HG02840 (cell line): Measurements from ENCODE around the gene SRSF2.
"Not testable (repeated sequence)": the region's sequence is repeated elsewhere in the genome, so short reads cannot be mapped to it uniquely, and the experiment has no call there.

Experiments used
- ATAC-seq: cut with Tn5 transposase; IDR thresholded peaks from one replicate; pipeline ENCODE4 v1.9.1; 2021; ENCODE audit warnings: mild to moderate bottlenecking, moderate library complexity, moderate number of reproducible peaks; ENCODE audit not compliant: unreplicated experiment, low FRiP score

SRSF2 gene

DNA sequence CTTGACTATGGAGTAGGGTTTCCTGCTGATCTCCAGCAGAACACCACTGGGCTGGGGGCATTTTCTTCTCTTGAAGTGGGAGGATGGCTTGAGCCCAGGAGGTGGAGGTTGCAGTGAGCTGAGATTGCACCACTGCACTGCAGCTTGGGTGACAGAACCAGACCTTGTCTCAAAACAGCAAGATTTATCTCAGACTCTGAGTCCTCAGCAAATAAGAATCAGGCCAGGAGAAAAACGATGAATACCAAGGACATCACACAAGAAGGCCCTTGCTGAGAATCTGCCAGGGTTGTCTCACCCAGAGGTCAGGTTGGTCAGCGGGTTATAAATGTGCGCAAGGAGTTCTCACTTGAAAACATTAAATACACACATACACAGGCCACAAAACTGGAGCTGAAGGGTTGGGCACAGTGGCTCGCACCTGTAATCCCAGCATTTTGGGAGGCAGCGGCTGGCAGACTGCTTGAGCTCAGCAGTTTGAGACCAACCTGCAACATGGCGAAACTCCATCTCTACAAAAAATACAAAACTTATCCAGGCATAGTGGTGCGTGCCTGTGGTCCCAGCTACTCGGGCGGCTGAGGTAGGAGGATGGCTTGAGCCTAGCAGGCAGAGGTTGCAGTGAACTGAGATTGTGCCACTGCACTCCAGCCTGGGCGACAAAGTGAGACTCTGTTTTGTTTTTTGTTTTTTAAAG lies 34.0 kb downstream of the SRSF2 start:
- ATAC-seq = no peak

DNA sequence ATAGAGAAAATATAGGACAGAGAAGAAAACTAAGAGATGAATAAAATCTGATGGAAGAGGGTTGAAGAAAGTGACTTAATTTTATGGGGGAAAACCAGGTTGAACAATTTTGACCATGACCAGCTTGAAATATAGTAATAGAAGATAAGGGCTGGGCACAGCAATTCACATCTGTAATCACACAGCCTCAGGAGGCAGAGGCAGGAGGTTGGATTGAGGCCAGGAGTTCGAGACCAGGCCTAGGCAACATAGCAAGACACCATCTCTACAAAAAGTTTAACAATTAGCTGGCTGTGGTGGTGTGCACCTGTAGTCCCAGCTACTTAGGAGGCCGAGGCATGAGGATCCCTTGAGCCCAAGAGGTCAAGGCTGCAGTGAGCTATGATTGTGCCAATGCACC lies 35.1 kb downstream of the SRSF2 start:
- ATAC-seq = no peak

DNA sequence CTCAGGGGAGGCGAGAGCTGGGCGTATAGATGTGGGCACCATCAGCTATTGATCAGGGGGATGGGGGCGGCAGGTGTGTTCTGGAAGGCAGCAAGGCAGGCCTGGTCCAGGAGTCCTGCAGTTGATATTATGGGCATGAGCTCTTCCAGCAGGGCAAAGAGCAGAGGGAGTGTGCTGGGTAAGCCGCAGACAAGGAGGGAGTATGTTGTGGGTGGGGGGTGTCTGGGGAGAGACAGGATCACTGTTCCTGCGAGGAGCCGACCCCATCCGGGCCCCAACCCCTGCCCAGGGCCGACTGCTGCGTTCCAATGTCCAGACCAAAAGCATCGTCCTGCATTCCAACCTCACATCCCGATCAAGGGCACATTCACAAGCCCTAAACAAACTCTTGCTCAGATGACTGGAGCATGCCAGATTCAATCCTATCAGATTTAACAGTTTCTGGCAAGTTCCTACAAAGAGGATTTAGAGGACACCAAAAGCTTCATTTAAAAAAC lies 35.6 kb downstream of the SRSF2 start:
- no peak for ATAC-seq

DNA sequence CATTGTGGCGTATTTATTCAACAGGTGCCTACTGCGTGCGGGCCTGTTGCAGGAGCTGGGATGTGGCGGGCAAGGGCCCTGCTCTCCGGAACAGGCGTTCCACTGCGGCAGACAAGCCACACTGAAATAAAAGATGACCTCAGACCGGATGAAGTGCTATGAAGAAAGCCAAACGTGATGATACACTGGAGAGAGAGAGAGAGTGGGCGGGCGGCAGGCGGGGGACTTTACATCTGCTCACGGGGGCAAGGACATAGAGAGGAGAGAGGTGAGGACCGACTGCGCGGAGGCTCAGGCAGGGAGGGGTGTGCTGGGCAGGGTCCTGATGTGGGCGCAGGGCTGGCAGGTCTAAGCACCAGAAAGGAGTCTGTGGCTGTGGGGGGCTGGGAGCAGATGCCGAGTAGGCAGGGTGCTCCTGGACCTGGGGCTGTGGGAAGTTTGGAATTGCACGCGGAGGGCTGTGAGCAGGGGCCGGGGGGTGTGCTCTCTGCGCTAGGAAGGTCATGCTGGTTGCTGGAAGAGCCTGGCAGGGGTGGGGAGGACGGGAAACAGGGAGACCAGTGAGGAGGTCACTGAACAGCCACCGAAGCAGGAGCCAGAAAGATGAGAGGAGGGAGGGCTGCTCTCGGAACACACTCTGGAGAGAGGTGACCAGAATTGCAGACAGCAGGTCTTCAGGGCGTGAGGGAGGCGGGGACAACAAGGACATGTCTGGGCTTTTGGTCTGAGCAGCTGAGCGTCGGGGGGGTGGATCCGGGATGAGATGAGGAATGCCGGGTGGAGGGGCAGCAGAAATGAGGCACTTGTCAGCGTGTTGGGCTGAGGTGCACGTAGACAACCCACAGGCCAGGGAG lies 36.3 kb downstream of the SRSF2 start:
- ATAC-seq = no peak

DNA sequence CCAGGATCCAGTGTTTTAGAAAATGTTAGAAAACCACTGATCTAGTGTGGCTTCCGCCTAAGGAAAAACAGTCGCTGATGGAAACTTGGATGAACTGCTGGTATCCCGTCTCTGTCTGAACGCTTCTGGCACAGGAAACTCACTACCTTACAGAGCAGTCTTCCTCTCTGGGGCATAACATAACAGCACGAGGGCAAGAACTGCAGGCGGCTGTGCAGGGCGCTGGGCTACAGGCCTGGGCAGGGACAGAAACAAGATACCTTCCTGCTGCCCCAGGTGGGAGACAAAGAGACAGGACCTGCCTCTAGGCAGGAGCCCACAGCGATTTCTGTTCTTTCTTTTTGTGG lies 36.9 kb downstream of the SRSF2 start:
- ATAC-seq = no peak

DNA sequence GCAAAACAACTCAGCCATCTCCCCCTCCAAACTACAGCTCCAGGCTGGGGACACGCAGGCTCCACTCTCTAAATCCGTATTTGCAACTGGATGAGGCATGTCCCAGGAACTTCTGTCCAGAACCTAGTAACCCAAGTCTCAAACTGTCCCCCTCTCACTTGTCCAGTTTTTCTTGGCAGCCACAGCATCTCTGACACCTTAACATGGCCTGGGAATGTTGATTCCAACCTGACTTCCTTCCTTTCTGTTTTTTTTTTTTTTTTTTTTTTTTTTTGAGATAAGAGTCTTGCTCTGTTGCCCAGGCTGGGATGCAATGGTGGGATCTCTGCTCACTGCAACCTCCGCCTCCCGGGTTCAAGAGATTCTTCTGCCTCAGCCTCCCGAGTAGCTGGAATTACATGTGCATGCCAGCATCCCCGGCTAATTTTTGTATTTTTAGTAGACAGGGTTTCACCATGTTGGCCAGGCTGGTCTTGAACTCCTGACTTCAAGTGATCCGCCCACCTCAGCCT lies 38.6 kb downstream of the SRSF2 start:
- not testable (repeated sequence) for ATAC-seq

DNA sequence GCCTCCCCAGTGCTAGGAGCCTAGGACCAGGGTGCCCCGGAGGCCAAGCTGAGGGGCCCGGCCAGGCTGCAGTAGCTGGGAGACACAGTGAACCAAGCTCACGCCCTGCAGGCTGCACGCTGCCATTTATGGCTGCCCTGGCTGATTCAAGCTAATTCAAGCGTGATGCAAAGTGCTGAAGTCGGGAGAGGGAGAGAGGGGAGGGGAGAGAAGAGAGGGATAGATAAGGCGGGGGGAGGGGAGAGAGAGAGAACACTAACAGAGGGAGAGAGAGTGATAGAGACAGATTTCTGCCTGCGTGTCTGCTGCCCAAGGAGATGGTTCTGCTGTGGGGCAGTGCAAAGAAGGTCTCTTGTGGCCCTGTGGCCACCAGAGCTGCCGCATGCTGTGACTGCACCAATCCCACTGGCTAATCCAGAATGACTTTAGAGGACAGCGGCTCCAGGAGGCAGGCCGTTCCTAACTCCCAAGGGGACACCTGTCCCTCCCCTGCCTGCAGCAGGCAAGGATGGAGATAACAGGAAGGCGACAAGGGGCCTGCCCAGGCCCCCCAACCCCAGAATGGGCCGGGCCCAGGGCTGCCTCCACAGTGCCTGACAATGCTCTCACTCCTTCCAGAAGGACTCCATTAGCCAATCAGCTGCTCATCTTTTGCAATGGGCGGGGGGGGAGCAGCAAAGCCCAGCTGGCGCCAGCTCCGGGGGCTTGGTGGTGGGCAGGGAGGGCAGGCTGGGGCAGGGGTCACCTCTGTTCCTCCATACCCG lies 39.2 kb downstream of the SRSF2 start:
- no peak for ATAC-seq

DNA sequence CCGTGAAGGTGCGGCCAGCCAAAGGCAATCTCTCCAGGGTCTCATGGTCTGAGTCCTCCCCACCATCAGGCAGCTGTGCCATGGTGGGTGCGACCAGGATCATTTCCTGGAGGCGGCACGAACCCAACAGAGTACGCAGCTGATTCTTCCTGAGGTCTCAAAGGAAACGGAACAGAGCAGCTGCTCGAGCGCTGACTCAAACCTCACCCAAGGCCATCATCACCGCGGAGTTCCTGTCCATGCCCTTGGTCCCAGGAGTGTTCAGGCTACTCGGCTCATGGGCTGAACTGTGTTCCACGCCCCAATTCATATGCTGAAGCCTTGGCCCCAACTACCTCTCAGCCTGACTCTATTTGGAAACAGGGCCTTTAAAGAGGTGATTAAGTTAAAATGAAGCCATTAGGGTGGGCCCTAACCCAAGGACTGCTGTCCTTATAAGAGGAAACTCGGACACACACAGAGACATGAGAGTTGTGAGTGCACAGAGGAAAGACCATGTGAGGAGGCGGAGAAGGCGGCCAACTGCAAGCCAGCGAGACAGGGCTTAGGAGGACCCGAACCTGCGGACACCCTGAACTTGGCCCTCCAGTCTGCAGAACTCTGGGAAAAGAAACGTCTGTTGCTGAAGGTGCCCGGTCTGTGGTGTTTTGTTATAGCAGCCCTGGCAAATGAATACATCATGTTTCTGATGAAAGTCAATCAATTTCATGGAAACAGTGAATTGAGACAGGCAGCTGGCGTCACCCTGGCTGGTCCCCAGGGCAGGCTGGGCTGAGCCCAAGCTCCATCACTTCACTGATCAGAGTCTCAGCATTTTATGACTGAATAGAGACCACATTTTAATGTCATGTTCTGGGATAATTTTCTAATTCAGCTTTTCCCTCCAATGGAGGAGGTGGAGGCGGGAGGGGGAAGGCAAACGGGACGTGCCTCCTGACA lies 40.1 kb downstream of the SRSF2 start:
- no peak for ATAC-seq

DNA sequence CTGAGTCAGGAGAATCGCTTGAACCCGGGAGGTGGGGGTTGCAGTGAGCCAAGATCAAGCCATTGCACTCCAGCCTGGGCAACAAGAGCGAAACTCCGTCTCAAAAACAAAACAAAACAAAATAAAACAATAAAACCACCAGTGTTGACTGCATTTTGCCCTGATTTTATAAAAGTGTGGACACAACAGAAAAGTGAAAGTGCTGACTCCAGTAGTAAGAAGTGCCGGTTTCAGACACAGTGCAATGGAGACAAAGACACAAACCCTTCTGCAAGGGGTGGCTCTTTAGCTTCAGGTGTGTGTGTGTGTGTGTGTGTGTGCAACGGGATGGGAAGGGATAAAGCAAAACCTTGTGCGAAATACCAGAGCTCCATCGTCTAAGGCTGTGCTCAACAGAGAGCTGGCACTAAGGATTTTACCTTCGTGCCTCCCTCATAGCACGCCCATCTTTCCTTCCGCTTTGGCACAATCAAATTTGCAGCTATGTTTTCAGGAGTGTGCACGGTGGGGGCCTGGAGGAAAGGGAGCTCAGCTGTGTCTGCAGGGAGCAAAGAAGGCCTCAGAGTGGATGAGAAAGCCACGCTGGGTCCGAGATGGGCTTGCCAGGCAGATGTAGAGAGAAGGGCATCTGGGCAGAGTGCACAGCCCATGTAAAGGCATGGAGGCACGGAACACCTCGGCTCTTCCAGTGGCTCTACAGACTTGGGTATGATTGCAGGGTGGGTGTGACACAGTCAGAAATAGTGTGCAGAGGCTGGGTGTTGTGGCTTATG lies 41.9 kb downstream of the SRSF2 start:
- no peak for ATAC-seq

DNA sequence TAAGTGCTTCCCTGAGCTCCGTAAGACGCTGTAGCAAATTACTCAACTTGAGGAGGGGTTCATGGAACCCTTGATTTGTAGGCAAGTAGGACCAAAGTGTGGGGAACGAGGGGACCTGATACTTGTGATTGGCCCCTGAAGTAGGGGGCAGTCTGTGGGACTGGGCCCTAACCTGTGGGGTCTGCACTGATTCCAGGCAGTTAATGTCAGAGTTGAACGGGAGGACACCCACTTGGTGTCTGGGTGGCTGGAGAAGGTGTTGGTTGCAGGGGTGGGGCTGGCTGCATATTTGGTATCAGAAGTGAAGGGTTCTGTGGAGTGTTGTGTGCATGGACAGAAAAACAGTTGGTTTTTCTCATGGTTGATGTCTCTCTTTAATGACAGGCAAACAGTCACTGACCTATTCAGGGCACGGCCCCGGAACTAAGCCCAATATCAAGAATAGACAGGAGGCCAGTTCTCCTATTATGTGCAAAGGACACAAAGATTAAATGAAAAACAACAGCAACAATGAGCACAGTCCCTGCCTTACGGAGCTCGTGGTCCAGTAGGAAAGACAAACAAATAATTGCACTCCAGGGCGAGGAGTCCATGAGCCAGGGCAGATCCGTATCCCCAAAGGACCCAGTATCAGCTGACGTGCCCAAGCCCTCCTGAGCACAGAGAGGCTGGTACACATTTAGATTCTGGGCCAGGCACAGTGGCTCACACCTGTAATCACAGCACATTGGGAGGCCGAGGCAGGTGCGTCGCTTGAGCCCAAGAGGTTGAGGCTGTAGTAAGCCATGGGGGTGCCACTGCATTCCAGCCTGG lies 45.5 kb downstream of the SRSF2 start:
- no peak for ATAC-seq

DNA sequence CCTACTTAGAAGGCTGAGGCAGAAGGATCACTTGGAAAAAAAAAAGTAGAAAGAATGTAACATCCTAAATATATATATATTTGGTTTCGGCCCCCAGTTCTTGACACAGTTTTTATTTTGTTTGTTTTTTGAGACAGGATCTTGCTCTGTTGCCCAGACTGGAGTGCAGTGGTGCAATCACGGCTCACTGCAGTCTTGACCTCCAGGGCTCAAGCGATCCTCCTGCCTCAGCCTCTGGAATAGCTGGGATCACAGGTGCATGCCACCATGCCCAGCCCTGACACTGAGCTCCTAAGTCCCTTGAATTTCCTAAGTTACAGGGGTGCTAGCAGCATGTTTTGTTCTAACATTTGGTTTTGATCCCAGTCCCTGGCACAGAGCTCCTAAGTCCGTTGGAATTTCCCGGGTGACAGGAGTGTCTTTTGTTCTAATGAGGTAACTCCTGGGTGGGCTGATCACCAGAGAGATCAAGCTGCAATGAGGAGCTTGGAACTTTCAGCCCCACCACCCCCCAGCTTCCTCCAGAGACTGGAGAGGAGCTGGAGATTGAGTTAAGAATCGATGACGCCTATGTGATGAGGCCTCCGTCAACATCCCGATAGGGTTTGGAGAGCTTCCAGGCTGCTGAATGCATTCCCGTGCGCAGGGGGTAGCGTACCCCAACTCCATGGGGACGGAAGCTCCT lies 46.4 kb downstream of the SRSF2 start:
- no peak for ATAC-seq

DNA sequence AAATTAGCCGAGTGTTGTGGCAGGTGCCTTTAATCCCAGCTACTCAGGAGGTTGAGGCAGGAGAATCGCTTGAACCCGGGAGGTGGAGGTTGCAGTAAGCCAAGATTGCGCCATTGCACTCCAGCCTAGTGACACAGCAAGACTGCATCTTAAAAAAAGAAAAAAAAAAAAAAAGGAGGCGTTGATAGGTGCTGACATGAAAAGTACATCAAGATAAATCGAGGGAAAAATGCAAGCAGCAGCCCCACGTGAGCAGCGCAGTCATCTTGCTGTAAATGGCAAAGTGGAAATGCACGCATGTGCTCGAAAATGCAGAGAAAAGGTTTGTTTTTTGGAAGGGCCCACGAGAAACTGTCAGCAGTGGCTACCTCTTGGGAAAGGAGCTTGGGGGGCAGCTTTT lies 47.3 kb downstream of the SRSF2 start:
- no peak for ATAC-seq

DNA sequence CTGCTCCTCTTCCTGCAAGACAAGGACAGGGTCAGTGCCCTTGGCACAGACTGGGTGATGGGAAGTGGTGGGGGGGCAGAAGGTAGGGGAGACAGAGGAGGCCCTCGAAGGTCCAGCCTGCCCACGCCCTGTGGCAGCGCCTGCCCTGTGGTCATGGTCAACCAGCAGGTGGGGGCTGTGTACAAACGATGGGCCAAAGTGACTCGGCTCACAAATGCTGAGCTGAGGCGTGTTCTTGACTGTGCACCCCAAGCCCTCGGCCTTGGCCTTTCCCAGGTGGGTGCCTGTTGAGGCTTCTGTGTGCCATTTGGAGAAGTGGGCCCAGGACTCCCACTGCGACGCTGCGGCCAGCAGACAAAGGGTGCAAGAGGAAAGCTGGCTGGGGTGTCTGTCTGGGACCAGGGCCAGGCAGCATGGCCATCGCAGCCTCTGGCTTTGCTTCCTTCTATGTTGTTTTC lies 48.9 kb downstream of the SRSF2 start:
- no peak for ATAC-seq

DNA sequence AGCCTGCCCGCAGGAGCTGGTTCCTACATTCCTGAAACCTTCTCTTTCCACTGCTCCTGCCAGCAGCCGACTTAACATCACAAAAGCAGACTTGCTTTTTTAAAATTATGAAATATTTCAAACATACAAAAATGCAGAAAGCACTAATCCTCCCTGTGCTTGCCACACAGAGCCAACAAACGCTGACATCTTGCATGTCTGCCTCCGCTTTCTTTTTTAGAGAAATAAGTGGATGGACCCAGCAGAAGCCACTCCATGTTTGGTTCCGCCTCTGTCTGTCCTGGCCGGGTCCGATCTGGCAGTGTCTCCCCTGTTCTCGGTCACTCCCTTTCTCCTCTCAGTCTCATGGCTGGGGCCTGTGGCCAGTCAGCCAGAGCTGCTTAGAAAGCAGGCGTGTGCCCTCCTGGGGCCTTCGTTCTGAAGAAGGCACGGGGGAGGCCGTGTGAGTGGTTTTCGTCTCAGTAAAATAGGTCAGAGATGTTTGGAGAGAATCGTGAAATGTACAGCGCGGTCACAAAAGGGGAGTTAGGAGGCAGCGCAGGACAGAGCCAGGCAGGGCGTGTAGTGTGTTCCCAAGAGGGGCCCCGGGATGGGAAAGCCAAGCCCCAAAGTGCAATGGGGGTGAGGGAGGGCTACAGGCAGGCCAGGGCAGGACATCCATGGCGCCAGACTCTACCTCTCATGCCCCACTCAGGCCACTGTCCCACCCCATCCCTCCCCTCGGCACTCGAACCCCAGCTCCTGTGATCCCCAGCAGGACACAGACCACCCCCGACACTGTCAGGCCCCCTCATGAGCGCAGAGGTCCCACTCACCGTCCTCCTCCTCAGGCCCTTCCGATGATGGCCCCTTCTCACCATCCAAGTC lies 49.6 kb downstream of the SRSF2 start:
- no peak for ATAC-seq

DNA sequence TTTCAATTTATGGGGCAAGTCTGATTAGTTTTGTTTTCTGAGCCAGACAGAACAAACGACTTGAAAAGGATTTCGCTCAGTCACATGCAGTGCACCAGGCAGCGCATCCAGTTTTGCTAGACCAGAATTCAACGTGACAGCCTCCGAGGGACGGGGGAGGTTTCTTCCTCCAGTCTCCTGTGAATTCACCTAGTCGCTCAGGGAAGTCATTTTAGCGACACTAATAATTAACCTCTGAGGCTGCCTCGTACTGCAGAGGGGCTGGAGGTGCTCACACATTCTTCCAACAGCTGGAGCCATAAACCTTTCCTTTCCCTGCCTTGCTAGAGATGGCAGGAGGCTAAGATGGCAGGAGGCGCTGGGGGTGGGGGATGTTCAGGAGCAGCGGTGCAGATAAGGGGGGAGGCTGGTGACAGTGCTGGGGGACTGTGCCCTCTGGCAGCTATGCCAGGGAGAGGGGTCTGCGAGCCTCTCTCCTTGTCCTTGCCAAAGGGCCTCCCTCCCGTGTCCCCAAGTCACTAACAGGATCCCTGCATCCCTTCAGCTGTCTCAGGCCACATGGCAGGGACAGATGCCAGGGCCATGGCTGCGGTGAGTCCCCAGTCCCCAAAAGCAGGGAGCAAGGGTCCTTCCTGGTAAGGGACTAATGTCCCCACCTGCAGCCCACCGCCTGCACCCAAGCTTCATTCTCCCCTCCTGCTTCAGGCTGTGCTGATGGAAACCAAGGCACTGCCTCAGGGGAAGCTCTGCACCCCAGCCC lies 50.4 kb downstream of the SRSF2 start:
- ATAC-seq = no peak

DNA sequence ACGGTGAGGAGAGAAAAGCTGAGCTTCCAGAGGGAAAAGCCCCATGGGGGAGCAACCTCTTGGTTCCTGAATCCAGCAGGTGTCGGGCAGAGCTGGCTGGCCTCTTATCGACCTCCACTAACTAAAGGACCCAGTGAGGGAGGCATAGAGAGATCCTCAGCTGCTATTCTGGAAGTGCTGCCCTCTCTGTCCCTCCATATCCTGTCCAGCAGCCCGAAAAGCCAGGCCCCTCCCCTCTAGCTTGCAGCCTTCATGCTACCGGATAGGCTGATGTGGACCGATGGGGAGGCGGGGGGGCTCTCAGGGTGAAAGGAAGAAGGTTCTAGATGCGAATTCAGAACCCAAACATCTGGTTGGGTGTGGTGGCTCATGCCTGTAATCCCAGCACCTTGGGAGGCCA lies 51.3 kb downstream of the SRSF2 start:
- no peak for ATAC-seq
